NCI-H146 treated with DMSO at 0.1 percent for 48 hours (cell line): ENCODE measurements around the gene ZG16.

Experiments
- DNase-seq: peaks from one replicate; lab custom pipeline; 2025; ENCODE audit not compliant: unreplicated experiment; lab: John Stamatoyannopoulos, UW

Gene ZG16

GRCh38 chr16:29821643-29822115 lies 43.6 kb downstream of the ZG16 start:
- DNase-seq: no peak

- DNase-seq: no peak
These were observed 46.6 kb downstream of the ZG16 start for GRCh38 chr16:29824589-29825144.

DNA sequence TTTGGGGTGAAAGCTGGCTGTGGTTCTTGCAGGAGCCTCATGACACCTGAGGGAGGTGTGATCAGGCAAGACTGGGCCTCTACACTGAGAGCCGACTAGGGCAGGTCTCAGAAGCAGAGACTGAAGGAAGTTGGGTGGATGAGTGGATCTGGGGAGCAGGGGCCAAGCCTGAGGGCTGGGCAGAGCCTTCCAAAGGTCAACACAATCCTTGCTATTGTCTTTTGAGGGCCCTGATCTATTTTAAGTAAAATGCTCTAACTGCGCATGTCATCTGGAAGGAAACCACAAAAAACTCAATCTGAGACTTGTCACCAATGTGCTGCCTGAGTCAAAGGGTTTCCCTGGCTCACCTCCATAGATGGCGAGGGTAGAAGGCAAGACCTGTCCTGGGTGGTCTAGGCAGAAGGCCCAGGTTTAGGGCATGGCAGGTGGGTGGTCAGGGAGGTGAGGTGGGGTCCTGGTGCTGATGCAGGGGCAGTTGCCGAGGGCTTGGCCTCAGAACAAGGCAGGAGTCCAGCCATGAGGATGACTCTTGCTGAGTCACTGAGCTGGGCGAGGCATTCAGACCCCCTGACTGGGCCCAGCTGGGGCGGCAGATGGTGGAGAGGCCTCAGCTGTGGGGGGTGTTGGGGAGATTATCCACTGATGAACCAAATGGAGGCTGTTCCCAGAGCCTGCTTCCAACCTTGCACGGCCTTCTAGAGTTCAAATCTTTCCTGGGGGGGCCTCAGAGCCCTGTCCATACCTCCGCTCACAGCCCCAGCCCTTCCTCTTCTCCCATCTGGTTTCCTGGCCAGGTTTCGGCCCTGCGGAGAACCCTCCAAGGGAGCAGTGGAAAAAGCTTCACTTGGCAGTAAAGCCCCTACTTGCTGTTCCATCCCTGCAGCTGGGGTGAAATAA lies 47.3 kb downstream of the ZG16 start:
- DNase-seq: no peak

GRCh38 chr16:29826342-29826695 lies 48.3 kb downstream of the ZG16 start:
- DNase-seq: no peak

- no peak for DNase-seq
These were observed 52.7 kb downstream of the ZG16 start for GRCh38 chr16:29830774-29831173.

DNA sequence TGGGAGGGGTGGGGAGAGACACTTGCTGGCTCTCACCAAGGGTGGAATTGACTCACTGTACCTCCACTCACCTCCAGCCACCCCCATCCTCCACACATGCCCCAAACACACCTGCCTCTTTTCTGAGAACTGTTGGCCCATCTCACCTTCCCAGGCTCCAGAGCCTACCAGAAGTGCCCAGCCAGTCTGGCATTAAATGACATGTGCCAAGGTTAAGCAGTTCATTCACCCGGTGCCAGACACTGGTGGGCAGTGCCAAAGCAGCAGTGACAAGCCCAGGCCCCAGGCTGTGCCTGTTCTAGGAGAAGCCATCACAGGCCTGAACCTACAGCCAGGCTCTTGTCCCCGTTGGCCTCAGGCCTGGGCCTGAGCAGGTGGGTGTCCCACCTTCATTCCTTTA lies 53.4 kb downstream of the ZG16 start:
- no peak for DNase-seq
